GM23248 (cell line): ENCODE results near the gene SLC35F3. TPM values are rescaled to one million over a fixed set of nuclear protein-coding genes. Genes with fewer than 3 reads are reported as not detected.

ENCODE experiments used
- DNase-seq: peaks from one replicate; pipeline ENCODE4 v3.0.0-alpha.2; 2015
- H2AFZ ChIP-seq: fragments of 200-600 bp; sonication (generic); 2 replicates; pipeline ENCODE4 v1.6.1; 2016; ENCODE audit warnings: antibody characterized with exemption
- H3F3A ChIP-seq: fragments of 200-600 bp; sonication (generic); 2 replicates; pipeline ENCODE4 v1.6.1; 2016; ENCODE audit warnings: mild to moderate bottlenecking, antibody characterized with exemption, mixed run types; ENCODE audit not compliant: insufficient read depth
- H3K27ac ChIP-seq: fragments of 200-600 bp; sonication (generic); 2 replicates; pipeline ENCODE4 v1.5.1; 2016; ENCODE audit warnings: mild to moderate bottlenecking
- H3K27me3 ChIP-seq: fragments of 200-600 bp; sonication (generic); replicated peaks from 2 replicates; pipeline ENCODE4 v1.6.1; 2016; ENCODE audit warnings: mild to moderate bottlenecking; ENCODE audit not compliant: insufficient read depth
- H3K36me3 ChIP-seq: fragments of 200-600 bp; sonication (generic); 2 replicates; pipeline ENCODE4 v1.6.1; 2016; ENCODE audit warnings: low read depth, mild to moderate bottlenecking
- H3K4me1 ChIP-seq: fragments of 200-600 bp; sonication (generic); 2 replicates; pipeline ENCODE4 v1.6.1; 2016; ENCODE audit warnings: mild to moderate bottlenecking; ENCODE audit not compliant: insufficient read depth
- H3K4me2 ChIP-seq: fragments of 200-600 bp; sonication (generic); one replicate; pipeline ENCODE4 v1.6.1; 2016; ENCODE audit warnings: mild to moderate bottlenecking; ENCODE audit not compliant: unreplicated experiment
- H3K4me3 ChIP-seq: fragments of 200-600 bp; sonication (generic); 2 replicates; pipeline ENCODE4 v1.5.1; 2016; ENCODE audit warnings: mild to moderate bottlenecking
- H3K79me2 ChIP-seq: fragments of 200-600 bp; sonication (generic); 2 replicates; pipeline ENCODE4 v1.6.1; 2016; ENCODE audit warnings: mild to moderate bottlenecking; ENCODE audit not compliant: insufficient read depth
- H3K9ac ChIP-seq: fragments of 200-600 bp; sonication (generic); 2 replicates; pipeline ENCODE4 v1.6.1; 2016; ENCODE audit warnings: mild to moderate bottlenecking
- H3K9me2 ChIP-seq: fragments of 200-600 bp; sonication (generic); 2 replicates; pipeline ENCODE4 v1.6.1; 2016; ENCODE audit warnings: mixed run types, mild to moderate bottlenecking, moderate library complexity; ENCODE audit not compliant: insufficient read depth
- H3K9me3 ChIP-seq: fragments of 200-600 bp; sonication (generic); one replicate; pipeline ENCODE4 v1.6.1; 2017; ENCODE audit warnings: low read depth
- H4K20me1 ChIP-seq: fragments of 200-600 bp; sonication (generic); 2 replicates; pipeline ENCODE4 v1.6.0; 2016; ENCODE audit not compliant: insufficient read depth
- EZH2 ChIP-seq: fragments of 200-600 bp; sonication (generic); IDR thresholded peaks from 2 replicates; pipeline ENCODE4 v1.6.1; 2018; ENCODE audit warnings: antibody characterized with exemption, mild to moderate bottlenecking; ENCODE audit not compliant: insufficient read depth, poor library complexity, severe bottlenecking
- EZH2phosphoT487 ChIP-seq: fragments of 200-600 bp; sonication (generic); IDR thresholded peaks from 2 replicates; pipeline ENCODE4 v1.6.1; 2018; ENCODE audit warnings: antibody characterized with exemption, moderate library complexity, mild to moderate bottlenecking, low read depth; ENCODE audit not compliant: insufficient read depth
- WGBS, 2 experiments: methylation state at CpG; one replicate each; pipeline ENCODE4 v1.1.6; 2015 to 2017; ENCODE audit warnings: low lambda C conversion rate in 2 of 2, low coverage in 1 of 2; ENCODE audit errors: missing lambda C conversion rate in 2 of 2; 5-methylcytosine and 5-hydroxymethylcytosine counted together
- in situ Hi-C: fragments of 300-500 bp; cut with MboI; formaldehyde crosslinking; loops from 2 replicates; pipeline ENCODE4 v1.15.0; 2020
- polyA plus RNA-seq: library from polyadenylated mRNA; unstranded; fragments of >200 nt; fragmentation: Nextera tagmentation; extraction: Ambion mirVana; gene quantifications from 2 replicates; pipeline ENCODE4 v1.2.1, GENCODE V29; 2016
- total RNA-seq: library from RNA; depleted of rRNA; stranded (reverse); fragments of >200 nt; shearing (Covaris generic); gene quantifications from 2 replicates; pipeline ENCODE4 v1.2.3, GENCODE V29; 2014

SLC35F3 gene
- total and polyA plus RNA-seq, 2 experiments from 2014 or later, result 0.43 to 1.3 TPM

- TF ChIP-seq EZH2phosphoT487 (no peak), EZH2 (no peak)
- no peaks in the 10 kb centered on the region for H3K79me2 ChIP-seq
- H3K9ac ChIP-seq, result no peak overlapping the region
- 39 to 42% methylated on average over 8 of the region's 8 CpGs for WGBS, 2 experiments
- DNase-seq, result no peak
- no peaks in the 10 kb centered on the region for H3K9me2 ChIP-seq
- H2AFZ ChIP-seq, result no peak overlapping the region
- no peaks in the 10 kb centered on the region for H3K36me3 ChIP-seq
- H3K9me3 ChIP-seq, result no peaks in the 10 kb centered on the region
- no peaks in the 10 kb centered on the region; the same call in 1 of the 2 replicates for H3K27me3 ChIP-seq
- no peak overlapping the region for H3K4me3 ChIP-seq
- H3F3A ChIP-seq, result no peaks in the 10 kb centered on the region
- H4K20me1 ChIP-seq, result no peaks in the 10 kb centered on the region
- in situ Hi-C loops, result no loop called here
- no peaks in the 10 kb centered on the region for H3K4me1 ChIP-seq
- H3K27ac ChIP-seq, result no peak overlapping the region
- H3K4me2 ChIP-seq, result no peak overlapping the region
Measured at GRCh38 chr1:234090212-234091064, 186.0 kb downstream of the SLC35F3 start.

GRCh38 chr1:234091065-234091401, 186.6 kb downstream of the SLC35F3 start:
- no peaks in the 10 kb centered on the region for H3K4me1 ChIP-seq
- no peaks in the 10 kb centered on the region for H3K79me2 ChIP-seq
- no peak overlapping the region for H3K27ac ChIP-seq
- WGBS, 2 experiments, result 26 to 36% methylated on average over 2 of the region's 2 CpGs
- H3K27me3 ChIP-seq, result no peaks in the 10 kb centered on the region; the same call in 1 of the 2 replicates
- TF ChIP-seq EZH2phosphoT487 (no peak), EZH2 (no peak)
- in situ Hi-C loops, result no loop called here
- H3K9me2 ChIP-seq, result no peaks in the 10 kb centered on the region
- H3K36me3 ChIP-seq, result no peaks in the 10 kb centered on the region
- no peaks in the 10 kb centered on the region for H3F3A ChIP-seq
- H3K9ac ChIP-seq, result no peak overlapping the region
- H2AFZ ChIP-seq, result no peak overlapping the region
- H3K9me3 ChIP-seq, result no peaks in the 10 kb centered on the region
- DNase-seq, result no peak
- no peak overlapping the region for H3K4me2 ChIP-seq
- no peak overlapping the region for H3K4me3 ChIP-seq
- no peaks in the 10 kb centered on the region for H4K20me1 ChIP-seq

DNA sequence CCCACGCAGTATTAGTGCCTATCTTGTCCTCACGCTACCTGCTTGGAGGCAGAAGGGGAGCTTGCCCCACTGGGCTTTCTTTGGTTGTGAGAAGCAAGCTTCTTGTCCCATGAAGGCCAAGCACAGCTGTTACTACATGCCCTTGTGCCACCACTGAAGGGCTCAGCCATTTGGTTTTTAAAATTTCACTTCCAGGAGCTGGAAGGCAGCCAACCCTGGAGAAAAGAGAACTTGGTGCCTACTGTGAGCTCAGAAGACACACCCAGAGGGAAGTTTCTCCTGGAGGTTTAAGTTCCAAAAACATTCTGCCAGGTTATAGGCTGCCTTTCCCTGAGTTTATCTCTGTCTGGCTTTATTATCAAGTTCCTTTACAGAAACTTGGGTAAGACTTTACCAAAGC, 187.4 kb downstream of the SLC35F3 start:
- Histone ChIP-seq H3K4me3 (no peak overlapping the region), H3K27me3 (no peaks in the 10 kb centered on the region; the same call in 1 of the 2 replicates), H3K4me1 (no peaks in the 10 kb centered on the region), H3K9ac (no peak overlapping the region), H3K9me2 (no peaks in the 10 kb centered on the region), H3K79me2 (no peaks in the 10 kb centered on the region), H3K36me3 (no peaks in the 10 kb centered on the region), H3K27ac (no peak overlapping the region), H4K20me1 (no peaks in the 10 kb centered on the region), H3F3A (no peaks in the 10 kb centered on the region), H2AFZ (no peak overlapping the region), H3K9me3 (no peaks in the 10 kb centered on the region), H3K4me2 (no peak overlapping the region)
- 43 to 62% methylated on average over 2 of the region's 2 CpGs for WGBS, 2 experiments
- in situ Hi-C loops, result no loop called here
- TF ChIP-seq EZH2phosphoT487 (no peak), EZH2 (no peak)
- DNase-seq, result no peak

DNA sequence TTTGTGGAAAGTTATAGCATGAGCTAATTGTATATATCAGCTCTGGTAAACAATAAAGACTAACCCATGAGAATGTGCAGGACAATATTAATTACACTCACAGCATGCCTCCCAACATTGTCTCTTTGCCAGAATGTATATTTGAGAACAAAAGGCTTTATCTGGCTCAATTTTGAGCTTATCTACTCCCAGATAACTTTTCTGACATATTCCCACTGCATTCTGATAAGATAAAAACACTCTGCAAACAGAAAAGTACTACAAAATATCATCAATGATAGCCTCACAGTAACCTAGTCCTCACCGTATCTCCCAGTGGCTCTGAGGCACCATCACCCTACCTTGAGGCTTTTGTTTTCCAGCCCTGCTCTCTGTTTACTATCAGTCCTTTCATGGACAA, 188.6 kb downstream of the SLC35F3 start:
- no peaks in the 10 kb centered on the region for H3F3A ChIP-seq
- H3K9ac ChIP-seq, result no peak overlapping the region
- no peak for TF ChIP-seq EZH2phosphoT487
- TF ChIP-seq EZH2, result no peak
- H3K27ac ChIP-seq, result no peak overlapping the region
- no peaks in the 10 kb centered on the region for H4K20me1 ChIP-seq
- in situ Hi-C loops, result no loop called here
- no peak overlapping the region for H3K4me3 ChIP-seq
- DNase-seq, result no peak
- H2AFZ ChIP-seq, result no peak overlapping the region
- no peaks in the 10 kb centered on the region; the same call in 1 of the 2 replicates for H3K27me3 ChIP-seq
- H3K79me2 ChIP-seq, result no peaks in the 10 kb centered on the region
- 3 to 12% methylated on average over 1 of the region's 1 CpG for WGBS, 2 experiments
- H3K36me3 ChIP-seq, result no peaks in the 10 kb centered on the region
- H3K4me1 ChIP-seq, result no peaks in the 10 kb centered on the region
- no peak overlapping the region for H3K4me2 ChIP-seq
- no peaks in the 10 kb centered on the region for H3K9me2 ChIP-seq
- no peaks in the 10 kb centered on the region for H3K9me3 ChIP-seq
